GM12878 (cell line): ENCODE measurements around the gene MMP19. TPM values are rescaled to one million over a fixed set of nuclear protein-coding genes. Genes with fewer than 3 reads are reported as not detected.

Source experiments
- ATAC-seq: fragments of 200-7000 bp; cut with Tn5 transposase; 3 replicates; pipeline ENCODE4 v1.9.1; 2020; ENCODE audit warnings: mild to moderate bottlenecking, moderate library complexity
- BruUV-seq: library from RNA; stranded (reverse); fragments of 400-500 nt; replicated peaks from 2 replicates; lab custom pipeline; 2021; lab: Mats Ljungman, UMichigan
- CTCF ChIA-PET: fragments of 300-600 bp; sonication (Branson Sonifier 250); formaldehyde crosslinking; extraction: SDS; loops from one replicate; lab custom pipeline; 2021; ENCODE audit warnings: inconsistent platforms; lab: Yijun Ruan, JAX
- POLR2A ChIA-PET: fragments of 350-600 bp; formaldehyde crosslinking; extraction: SDS; loops from one replicate; lab custom pipeline; 2021; ENCODE audit warnings: inconsistent platforms; lab: Charles Lee
- RAD21 ChIA-PET: fragments of 300-600 bp; sonication (Branson Sonifier 250); formaldehyde crosslinking; loops from one replicate; lab custom pipeline; 2023; ENCODE audit warnings: antibody characterized with exemption; ENCODE audit not compliant: unreplicated experiment; lab: Charles Lee
- SMC1A ChIA-PET: fragments of 300-600 bp; sonication (Branson Sonifier 250); formaldehyde crosslinking; loops from one replicate; lab custom pipeline; 2023; ENCODE audit not compliant: unreplicated experiment, uncharacterized antibody; lab: Charles Lee
- DNase-seq: peaks from one replicate; pipeline ENCODE4 v3.0.0-alpha.2; 2011; ENCODE audit warnings: low read depth, low spot score
- FAIRE-seq: peaks from 3 replicates; lab custom pipeline; 2011; peaks lifted over from hg19 to GRCh38; lab: Jason Lieb, UNC
- H2AFZ ChIP-seq: 2 replicates; pipeline ENCODE4 v1.6.0; 2011; ENCODE audit warnings: low read depth, low read length, control low read depth; ENCODE audit not compliant: control insufficient read depth
- H3K27ac ChIP-seq: 2 replicates; pipeline ENCODE4 v1.5.1; 2011; ENCODE audit warnings: control low read depth; ENCODE audit not compliant: control insufficient read depth, insufficient read depth
- H3K27me3 ChIP-seq, 2 experiments: replicated peaks in 1 of 2; 2 replicates each; pipeline versions ENCODE4 v1.6.0 to v1.6.1; 2011; ENCODE audit warnings: low read length in 1 of 2; ENCODE audit not compliant: control insufficient read depth in 2 of 2, insufficient read depth in 2 of 2
- H3K36me3 ChIP-seq, 2 experiments: 2 replicates each; pipeline ENCODE4 v1.5.1; 2011; ENCODE audit warnings: low read length in 1 of 2; ENCODE audit not compliant: control insufficient read depth in 2 of 2, insufficient read depth in 2 of 2
- H3K4me1 ChIP-seq: 2 replicates; pipeline ENCODE4 v1.6.1; 2011; ENCODE audit warnings: mild to moderate bottlenecking, low read length, moderate library complexity, mixed read lengths; ENCODE audit not compliant: control insufficient read depth, insufficient read depth
- H3K4me2 ChIP-seq: 2 replicates; pipeline ENCODE4 v1.6.0; 2011; ENCODE audit warnings: control low read depth; ENCODE audit not compliant: control insufficient read depth, insufficient read depth
- H3K4me3 ChIP-seq: fragments of 200-600 bp; sonication (generic); 2 replicates; pipeline ENCODE4 v1.5.1; 2016
- H3K79me2 ChIP-seq: 2 replicates; pipeline ENCODE4 v1.6.0; 2011; ENCODE audit warnings: low read length; ENCODE audit not compliant: control insufficient read depth, insufficient read depth
- H3K9ac ChIP-seq: 2 replicates; pipeline ENCODE4 v1.8.0; 2011; ENCODE audit warnings: low read length, control low read depth, mixed read lengths; ENCODE audit not compliant: control insufficient read depth, insufficient read depth
- H3K9me3 ChIP-seq: replicated peaks from 3 replicates; pipeline ENCODE4 v1.5.1; 2011; ENCODE audit warnings: mild to moderate bottlenecking, low read length; ENCODE audit not compliant: control insufficient read depth, insufficient read depth
- H4K20me1 ChIP-seq: 2 replicates; pipeline ENCODE4 v1.6.0; 2011; ENCODE audit not compliant: control insufficient read depth, insufficient read depth
- ATF7 ChIP-seq: fragments of 450-650 bp; IDR thresholded peaks from 2 replicates; pipeline ENCODE4 v1.6.1; 2016; ENCODE audit warnings: low read depth, mild to moderate bottlenecking
- CEBPB ChIP-seq, 2 experiments: fragments of 150-350 bp in 1 of 2; IDR thresholded peaks; 2 replicates each; pipeline ENCODE4 v1.6.1; 2012 to 2014; ENCODE audit warnings: low read depth in 2 of 2, low read length in 2 of 2, borderline replicate concordance in 1 of 2, inconsistent platforms in 1 of 2
- GATAD2B ChIP-seq: fragments of 450-650 bp; conservative IDR thresholded peaks from 2 replicates; pipeline ENCODE4 v1.6.1; 2017; ENCODE audit warnings: low read depth, mild to moderate bottlenecking, moderate library complexity
- HDGF ChIP-seq: fragments of 450-650 bp; IDR thresholded peaks from 2 replicates; pipeline ENCODE4 v1.6.1; 2016; ENCODE audit warnings: antibody characterized with exemption
- MTA2 ChIP-seq: fragments of 450-650 bp; IDR thresholded peaks from 2 replicates; pipeline ENCODE4 v1.6.1; 2016; ENCODE audit warnings: low read depth, mild to moderate bottlenecking, moderate library complexity
- MXI1 ChIP-seq: fragments of 150-350 bp; IDR thresholded peaks from 2 replicates; pipeline ENCODE4 v1.6.1; 2011; ENCODE audit warnings: low read depth, mild to moderate bottlenecking, inconsistent platforms, low read length, improper control_type of control experiment
- NFIC ChIP-seq: IDR thresholded peaks from 2 replicates; pipeline ENCODE4 v1.6.1; 2012; ENCODE audit warnings: low read depth, mild to moderate bottlenecking, inconsistent platforms, low read length, moderate library complexity
- NR2F1 ChIP-seq: fragments of 450-650 bp; conservative IDR thresholded peaks from 2 replicates; pipeline ENCODE4 v1.6.1; 2017; ENCODE audit warnings: mild to moderate bottlenecking
- POLR2A ChIP-seq: IDR thresholded peaks from 2 replicates; pipeline ENCODE4 v1.6.1; 2011; ENCODE audit warnings: low read depth, mild to moderate bottlenecking, low read length
- POLR2AphosphoS2 ChIP-seq: IDR thresholded peaks from 2 replicates; pipeline ENCODE4 v1.6.1; 2011; ENCODE audit warnings: low read depth, mild to moderate bottlenecking, low read length, improper control_type of control experiment, moderate library complexity
- POLR2AphosphoS5 ChIP-seq: IDR thresholded peaks from 2 replicates; pipeline ENCODE4 v1.6.1; 2011; ENCODE audit warnings: mild to moderate bottlenecking, low read length, inconsistent platforms
- POU2F2 ChIP-seq: IDR thresholded peaks from 3 replicates; pipeline ENCODE4 v1.6.1; 2011; ENCODE audit warnings: low read depth, mild to moderate bottlenecking, low read length, borderline replicate concordance
- RB1 ChIP-seq: fragments of 450-650 bp; formaldehyde crosslinking; IDR thresholded peaks from 2 replicates; pipeline ENCODE4 v1.6.1; 2017; ENCODE audit warnings: mild to moderate bottlenecking, borderline replicate concordance
- RFX5 ChIP-seq: IDR thresholded peaks from 2 replicates; pipeline ENCODE4 v1.6.1; 2011; ENCODE audit warnings: low read depth, low read length, improper control_type of control experiment
- SRF ChIP-seq, 2 experiments: IDR thresholded peaks; 2 replicates each; pipeline ENCODE4 v1.6.1; 2011; ENCODE audit warnings: low read depth in 2 of 2, low read length in 2 of 2, mild to moderate bottlenecking in 1 of 2, moderate library complexity in 1 of 2
- TCF7 ChIP-seq: IDR thresholded peaks from 2 replicates; pipeline ENCODE4 v1.6.1; 2014; ENCODE audit warnings: antibody characterized with exemption, borderline replicate concordance
- ZBTB11 ChIP-seq: fragments of 450-650 bp; formaldehyde crosslinking; IDR thresholded peaks from 2 replicates; pipeline ENCODE4 v1.5.0; 2022; ENCODE audit warnings: mild to moderate bottlenecking, missing genetic modification characterization
- WGBS: methylation state at CpG from one replicate; pipeline ENCODE4 v1.1.6; 2016; ENCODE audit warnings: low lambda C conversion rate; ENCODE audit not compliant: insufficient replicate concordance, insufficient coverage; ENCODE audit errors: missing lambda C conversion rate; 5-methylcytosine and 5-hydroxymethylcytosine counted together
- in situ Hi-C: fragments of 300-500 bp; cut with MboI; formaldehyde crosslinking; loops from 9 replicates; pipeline ENCODE4 v1.14.3; 2018; ENCODE audit warnings: mixed read lengths
- intact Hi-C: fragments of 100-400 bp; cut with micrococcal nuclease; formaldehyde crosslinking; loops from one replicate; pipeline ENCODE4 v1.14.2; 2022; ENCODE audit not compliant: unreplicated experiment
- polyA plus RNA-seq, 11 experiments: library from polyadenylated mRNA; depleted of rRNA in 4 of 11; unstranded in 6 of 11; stranded (reverse) in 5 of 11; fragments of >200 nt; fragmentation: Nextera tagmentation in 4 of 11; fragmentation: Illumina TruSeq in 1 of 11; extraction: Ambion mirVana in 4 of 11; extraction: Trizol in 1 of 11; gene quantifications; 1 replicate in 1 of 11; 2 replicates in 10 of 11; pipeline versions ENCODE4 v1.2.1 to v1.2.3, GENCODE V29; 2011 to 2016; ENCODE audit warnings: inconsistent platforms in 2 of 11, missing spikeins in 2 of 11, low read depth in 1 of 11
- total RNA-seq, 4 experiments: library from RNA; depleted of rRNA in 3 of 4; stranded (reverse); fragments of >200 nt in 3 of 4; fragmentation: Illumina TruSeq in 1 of 4; extraction: Trizol in 1 of 4; gene quantifications; 2 replicates each; pipeline versions ENCODE4 v1.2.1 to v1.2.3, GENCODE V29; 2013 to 2021

The MMP19 gene
- total and polyA plus RNA-seq, 10 of the 15 experiments (the other 5 are each of a cell fraction or from before 2014, with no cell fraction given): 0.03 to 0.04 (median 0.04) TPM; not detected in 7

GRCh38 chr12:55852740-55853139, 10.0 kb upstream of the MMP19 start:
- DNase-seq (no peak), FAIRE-seq (no peak)
- Histone ChIP-seq H3K27me3 (peaks cover 0 to 1% of the 10 kb centered on the region in 2 experiments; a peak in 2 of 4 replicates), H3K79me2 (no peaks in the 10 kb centered on the region), H3K27ac (no peak overlapping the region), H2AFZ (no peak overlapping the region)
- intact Hi-C loops: no loop called here
- SMC1A ChIA-PET: no interaction called here
- POLR2A ChIA-PET: interaction anchor here (0.6 kb wide), 1 partner anchor 10 kb away, joined by 4 read pairs; no protein-coding TSS in a partner anchor
- no peak for TF ChIP-seq ATF7
- no peak for TF ChIP-seq POLR2A
- no peak for TF ChIP-seq TCF7
- no peak for TF ChIP-seq GATAD2B
- TF ChIP-seq SRF (IDR thresholded peaks at IDR 0.05; ENCODE audit: low read depth in 2 of 2, low read length in 2 of 2): no peak
- no peak for TF ChIP-seq POLR2AphosphoS5
- no peak for TF ChIP-seq POU2F2
- TF ChIP-seq MTA2: no peak
- TF ChIP-seq CEBPB (IDR thresholded peaks at IDR 0.05; ENCODE audit: borderline replicate concordance in 1 of 2, low read depth in 2 of 2, low read length in 2 of 2): no peak
- TF ChIP-seq RB1: no peak
- no peak for TF ChIP-seq ZBTB11
- TF ChIP-seq MXI1: no peak
- no peak for TF ChIP-seq HDGF
- no peak for TF ChIP-seq NR2F1
- no peak for TF ChIP-seq RFX5
- TF ChIP-seq POLR2AphosphoS2: no peak
- no peak for TF ChIP-seq NFIC
- TF ChIP-seq, all 136 proteins: peak for 0
- no peak for ATAC-seq
- Histone ChIP-seq H3K9me3 (no peaks in the 10 kb centered on the region), H3K9ac (no peak overlapping the region), H4K20me1 (no peaks in the 10 kb centered on the region), H3K4me2 (no peak overlapping the region), H3K4me3 (no peak overlapping the region), H3K4me1 (no peaks in the 10 kb centered on the region), H3K36me3 (no peaks in the 10 kb centered on the region)
- in situ Hi-C loops: no loop called here
- no TSS peak for BruUV-seq
- RAD21 ChIA-PET: no interaction called here
- CTCF ChIA-PET: interaction anchor here (0.8 kb wide), 1 partner anchor 33 kb away, joined by 3 read pairs; no protein-coding TSS in a partner anchor
- WGBS: 3% methylated on average over 1 of the region's 1 CpG
